IPS-NIHi11 (cell line): Measurements from ENCODE around the gene IL6ST.
A peak's percentile ranks its signal among the peaks of the same experiment; 100 is the strongest.
"Not testable (repeated sequence)": the region's sequence is repeated elsewhere in the genome, so short reads cannot be mapped to it uniquely, and the experiment has no call there.

Experiments used
- DNase-seq: peaks from one replicate; pipeline ENCODE4 v3.0.0; 2012; ENCODE audit warnings: mixed read lengths, low spot score

The IL6ST gene

DNA sequence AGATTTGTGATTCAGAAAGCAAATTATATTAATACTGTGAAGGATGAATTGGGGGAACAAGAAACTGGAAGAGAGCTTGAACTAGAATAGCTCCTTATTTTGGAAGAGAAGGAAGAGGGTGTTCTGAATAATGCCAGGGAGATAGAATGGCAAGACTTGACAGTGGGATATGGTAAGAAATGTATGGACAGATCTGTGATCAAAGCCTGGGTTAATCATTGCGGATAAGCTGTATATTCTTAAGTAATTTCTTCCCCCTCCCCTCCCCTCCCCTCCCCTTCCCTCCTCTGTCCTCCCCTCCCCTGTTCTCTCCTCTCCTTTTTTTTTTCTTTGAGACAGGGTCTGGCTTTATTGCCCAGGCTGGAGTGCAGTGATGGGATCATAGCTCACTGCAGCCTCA lies 10.1 kb upstream of the IL6ST start:
- DNase-seq, result no peak

DNA sequence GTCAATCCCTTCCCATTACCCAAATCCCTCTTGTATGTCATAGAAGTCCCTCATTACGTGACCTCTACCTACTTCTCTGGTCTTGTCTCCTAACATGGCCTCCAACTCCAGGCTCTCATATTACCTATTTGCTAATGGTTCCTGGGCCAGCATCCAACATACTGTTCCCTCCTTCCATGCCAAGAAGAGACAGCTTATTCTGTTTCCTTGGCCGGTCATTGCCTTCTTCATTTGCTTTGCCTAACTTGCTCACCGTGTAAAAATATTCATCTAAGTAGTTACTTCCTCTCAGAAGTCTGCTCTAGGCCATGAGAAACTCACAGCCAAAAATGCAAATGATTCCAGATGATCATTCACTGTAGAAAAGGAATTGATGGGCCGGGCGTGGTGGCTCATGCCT lies 8.9 kb upstream of the IL6ST start:
- DNase-seq, result no peak

DNA sequence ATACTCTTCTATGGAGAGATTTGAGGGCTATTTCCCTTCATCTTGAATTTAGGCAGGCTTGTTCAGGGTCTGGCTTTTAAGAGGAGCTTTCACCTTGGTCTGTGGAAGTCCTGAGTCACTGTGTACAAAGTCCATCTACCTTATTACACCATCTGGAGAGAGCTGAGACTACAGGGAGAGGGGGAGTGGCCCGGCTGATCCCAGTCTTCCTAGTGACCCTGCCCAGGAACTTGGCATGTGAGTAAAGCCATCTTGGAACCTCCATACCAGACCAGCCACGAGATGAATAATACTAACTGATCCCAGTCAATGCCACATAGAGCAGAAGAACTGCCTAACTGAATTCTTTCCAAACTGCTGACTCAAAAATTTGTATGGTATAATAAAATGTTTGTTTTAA lies 8.4 kb upstream of the IL6ST start:
- no peak for DNase-seq

DNA sequence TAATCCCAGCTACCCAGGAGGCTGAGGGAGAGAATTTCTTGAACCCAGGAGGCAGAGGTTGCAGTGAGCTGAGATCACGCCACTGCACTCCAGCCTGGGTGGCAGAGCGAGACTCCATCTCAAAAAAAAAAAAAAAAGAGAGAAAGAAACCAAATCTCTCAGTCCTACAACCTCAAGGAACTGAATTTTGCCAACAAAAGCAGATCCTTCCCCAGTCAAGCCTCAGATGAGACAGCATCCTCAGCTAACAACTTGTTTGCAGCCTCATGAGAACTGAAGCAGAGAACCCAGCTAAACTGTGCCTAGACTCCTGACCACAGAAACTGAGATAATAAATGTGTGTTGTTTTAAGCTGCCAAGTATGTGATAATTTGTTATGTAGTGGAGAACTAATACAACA lies 7.5 kb upstream of the IL6ST start:
- DNase-seq, result no peak

DNA sequence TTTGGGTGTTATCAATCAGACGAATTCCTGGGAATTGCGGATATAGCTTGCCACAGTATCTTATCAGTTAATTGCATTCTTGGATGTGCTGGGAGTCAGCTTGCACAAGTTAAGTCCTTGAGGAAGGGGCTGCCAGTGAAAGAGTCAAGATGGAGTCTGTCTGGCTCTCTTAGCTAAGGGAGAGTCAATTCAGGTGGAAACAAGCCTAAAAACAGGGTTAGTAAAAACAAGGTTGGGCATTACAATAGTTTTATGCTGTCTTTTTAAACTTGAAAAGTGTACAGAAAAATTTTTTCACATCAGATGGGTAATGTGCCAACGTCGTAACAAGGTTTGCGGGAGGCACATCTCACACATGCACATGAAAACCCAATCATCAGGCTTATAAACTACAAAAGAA lies 5.5 kb upstream of the IL6ST start:
- not testable (repeated sequence) for DNase-seq

DNA sequence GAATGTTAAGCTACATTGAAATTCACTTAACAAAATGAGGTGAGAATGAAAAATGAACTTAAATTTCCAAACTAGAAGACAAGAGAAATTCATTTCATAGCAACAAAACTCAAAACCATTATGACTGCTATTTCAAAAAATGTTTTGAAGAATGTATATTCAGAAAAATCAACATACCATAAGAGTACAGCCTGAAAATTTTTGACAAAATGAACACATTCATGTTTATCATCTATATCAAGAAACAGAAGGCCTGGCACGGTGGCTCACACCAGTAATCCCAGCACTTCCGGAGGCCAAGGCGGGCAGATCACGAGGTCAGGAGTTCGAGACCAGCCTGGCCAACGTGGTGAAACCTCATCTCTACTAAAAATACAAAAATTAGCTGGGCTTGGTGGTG lies 4.2 kb upstream of the IL6ST start:
- DNase-seq, result no peak

DNA sequence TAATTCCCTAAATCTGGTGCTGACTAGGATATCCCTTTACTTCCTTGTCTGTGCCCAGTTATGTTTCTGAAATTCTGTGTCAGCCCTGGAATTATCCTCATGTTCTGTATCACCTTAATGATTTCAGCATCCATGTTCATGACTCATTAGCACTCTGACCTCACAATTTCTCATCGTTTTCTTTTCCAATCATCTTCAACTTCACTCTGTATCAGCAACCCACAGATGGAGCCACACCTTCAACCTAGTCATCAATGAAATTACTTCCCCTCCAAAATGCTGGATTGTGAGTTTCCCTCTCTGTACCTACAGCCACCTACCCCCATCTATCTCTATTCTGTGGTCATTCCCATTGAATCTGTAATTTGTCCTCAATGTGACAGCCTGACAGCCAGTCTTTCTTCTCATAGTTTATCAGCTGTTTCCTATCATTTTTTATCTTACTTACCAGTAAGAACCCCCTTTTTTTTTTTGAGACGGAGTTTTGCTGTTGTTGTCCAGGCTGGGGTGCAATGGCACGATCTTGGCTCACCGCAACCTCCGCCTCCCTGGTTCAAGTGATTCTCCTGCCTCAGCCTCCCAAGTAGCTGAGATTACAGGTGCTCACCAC lies 3.1 kb upstream of the IL6ST start:
- no peak for DNase-seq

DNA sequence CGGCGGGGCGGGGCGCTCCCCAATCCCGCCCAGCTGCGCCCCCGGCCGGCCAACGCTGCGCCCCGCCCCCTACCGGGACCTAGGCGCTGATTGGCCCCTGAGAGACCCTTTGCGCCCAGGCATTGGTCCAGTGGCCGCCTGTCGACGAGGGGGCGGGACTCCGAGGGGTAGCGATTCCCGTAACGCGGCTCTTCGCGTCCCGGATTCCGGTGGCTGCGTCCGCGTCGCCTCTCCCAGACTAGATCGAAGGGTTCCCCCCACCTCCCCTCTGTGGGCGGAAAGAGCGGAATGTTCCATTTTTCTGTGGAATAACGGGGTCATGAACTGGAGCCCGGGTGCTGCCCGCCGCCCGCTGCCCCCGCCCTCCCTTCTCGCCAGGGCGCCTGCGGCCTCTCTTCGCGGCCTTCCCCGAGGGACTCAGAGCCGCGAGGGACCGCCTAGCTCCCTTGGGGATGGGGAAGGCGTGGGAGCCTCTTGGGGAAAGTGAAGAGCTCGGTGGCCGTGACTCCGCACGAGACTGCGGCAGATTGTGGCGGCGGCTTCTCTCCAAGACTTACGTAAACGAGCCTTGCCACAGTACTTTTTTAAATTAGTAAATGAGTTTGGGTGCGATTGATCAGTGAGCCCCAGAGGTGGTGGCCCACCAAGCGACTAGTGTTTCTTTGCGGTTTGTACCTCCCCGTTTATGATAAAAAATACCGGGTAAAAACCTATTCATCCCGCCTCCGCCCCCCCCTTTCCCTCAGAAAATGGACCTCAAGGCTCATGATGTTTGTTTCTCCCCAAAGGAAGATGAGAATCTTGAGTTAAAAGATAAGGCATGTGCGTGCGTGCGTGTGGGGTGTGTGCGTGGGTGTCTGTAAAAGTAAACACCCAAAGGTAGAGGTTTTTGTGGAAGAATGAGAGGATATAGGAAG lies 493 bp upstream of the IL6ST start:
- peak; percentile 98 for DNase-seq

DNA sequence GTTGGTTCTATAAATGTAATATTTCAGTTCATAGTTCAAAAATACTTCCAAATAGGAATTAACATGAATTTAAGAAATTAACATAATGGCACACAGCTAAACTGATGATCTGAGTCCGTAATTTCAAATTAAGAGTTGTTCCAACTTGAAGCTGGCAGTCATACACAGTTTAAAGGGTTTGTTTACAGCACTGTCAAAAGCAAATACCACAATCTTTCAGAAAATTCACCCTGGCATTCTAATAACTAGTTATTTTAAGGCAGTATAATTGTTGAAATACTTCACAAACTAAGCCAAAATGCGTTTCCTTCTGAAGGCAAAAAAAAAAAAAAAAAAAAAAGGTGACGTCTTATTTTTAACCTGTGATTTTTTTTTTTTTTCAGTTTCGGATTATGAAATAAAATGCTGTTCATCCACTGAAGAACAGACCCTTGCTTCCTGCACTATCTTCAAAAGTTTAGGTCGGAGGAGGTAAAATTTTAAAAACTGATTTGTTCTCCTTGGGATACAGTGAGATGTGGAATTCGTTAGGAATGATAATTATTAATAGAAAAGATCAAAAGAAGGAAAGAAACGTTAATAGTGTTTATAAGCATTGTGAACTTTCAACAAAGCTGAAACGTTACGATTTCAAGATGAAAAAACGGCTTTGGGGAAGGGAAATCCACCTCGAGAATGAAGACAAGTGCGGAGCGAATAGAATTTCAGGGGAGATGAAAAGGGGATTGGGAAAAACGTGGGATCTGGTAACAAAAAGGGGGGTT lies 850 bp downstream of the IL6ST start:
- DNase-seq, result no peak

DNA sequence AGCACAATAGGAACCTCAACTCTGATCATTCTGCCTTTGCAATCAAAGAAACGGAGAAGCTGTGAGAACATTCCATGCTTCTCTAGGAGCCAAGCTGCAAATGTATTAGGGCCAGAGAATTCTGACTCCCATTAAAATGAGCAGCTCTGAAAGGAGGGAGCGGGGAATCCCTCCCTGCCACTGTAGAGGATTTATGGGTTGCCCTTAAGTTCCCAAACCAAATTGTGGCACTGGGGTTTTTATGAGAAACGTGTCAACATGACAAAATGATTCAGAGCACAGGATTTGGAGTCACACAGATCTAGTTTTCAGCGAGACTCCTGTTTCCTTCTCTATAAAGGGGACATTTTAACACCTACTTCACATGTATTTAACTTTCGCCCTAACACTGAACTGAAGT lies 1.8 kb downstream of the IL6ST start:
- no peak for DNase-seq

DNA sequence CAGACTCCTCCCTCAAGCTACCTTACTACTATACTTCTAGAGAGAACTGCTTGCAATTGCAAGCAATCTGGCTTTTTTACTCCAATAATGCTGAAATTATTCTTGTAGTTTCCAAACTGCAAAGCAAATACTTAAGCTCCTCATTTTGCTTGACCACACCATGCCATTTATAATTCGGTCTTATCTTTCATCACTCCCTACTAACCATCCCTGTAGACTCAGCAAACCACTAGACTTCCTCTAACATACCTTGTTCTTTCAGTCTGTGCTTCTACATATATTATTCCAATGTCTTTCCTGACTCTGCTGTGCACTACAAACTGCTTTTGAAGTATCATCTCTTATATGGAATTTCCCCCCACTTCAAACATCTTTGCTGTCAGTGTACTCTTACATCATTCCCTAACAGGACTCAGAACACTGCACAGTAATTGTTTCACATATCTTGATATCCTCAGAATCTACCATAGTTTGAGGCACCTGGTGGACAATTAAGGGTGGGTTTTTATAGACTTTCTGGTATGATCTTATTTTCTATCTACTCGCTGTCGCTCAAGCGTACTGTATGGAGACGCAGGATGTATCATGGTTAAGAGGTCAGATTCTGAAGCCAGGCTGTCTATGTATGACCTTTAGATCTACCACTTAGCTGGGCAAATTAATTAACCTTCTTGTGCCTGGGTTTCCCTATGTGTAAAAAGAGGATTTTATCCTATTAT lies 2.8 kb downstream of the IL6ST start:
- DNase-seq, result no peak

DNA sequence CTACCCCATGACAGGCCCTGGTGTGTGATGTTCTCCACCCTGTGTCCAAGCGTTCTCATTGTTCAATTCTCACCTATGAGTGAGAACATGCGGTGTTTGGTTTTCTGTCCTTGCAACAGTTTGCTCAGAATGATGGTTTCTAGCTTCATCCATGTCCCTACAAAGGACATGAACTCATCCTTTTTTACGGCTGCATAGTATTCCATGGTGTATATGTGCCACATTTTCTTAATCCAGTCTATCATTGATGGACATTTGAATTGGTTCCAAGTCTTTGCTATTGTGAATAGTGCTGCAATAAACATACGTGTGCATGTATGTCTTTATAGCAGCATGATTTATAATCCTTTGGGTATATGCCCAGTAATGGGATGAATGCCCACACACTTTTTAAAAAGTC lies 3.9 kb downstream of the IL6ST start:
- not testable (repeated sequence) for DNase-seq

DNA sequence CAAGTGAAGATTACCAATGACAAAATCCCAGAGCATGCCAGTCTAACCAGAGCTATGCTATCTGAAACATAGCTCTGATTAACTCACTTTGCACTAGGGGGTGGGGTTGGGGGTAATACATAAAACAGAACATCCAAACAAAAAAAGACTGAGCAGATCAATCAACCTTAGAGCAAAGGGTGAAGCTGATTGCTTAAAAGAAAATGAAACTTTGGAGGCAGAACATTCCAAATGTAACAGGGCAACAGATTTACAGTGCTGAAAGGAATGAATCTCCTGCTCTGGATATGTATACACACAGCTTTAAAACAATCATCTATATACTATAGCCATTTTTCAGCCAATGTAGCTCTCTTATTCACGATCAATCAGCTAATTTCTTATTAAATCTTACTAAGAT lies 4.9 kb downstream of the IL6ST start:
- no peak for DNase-seq

DNA sequence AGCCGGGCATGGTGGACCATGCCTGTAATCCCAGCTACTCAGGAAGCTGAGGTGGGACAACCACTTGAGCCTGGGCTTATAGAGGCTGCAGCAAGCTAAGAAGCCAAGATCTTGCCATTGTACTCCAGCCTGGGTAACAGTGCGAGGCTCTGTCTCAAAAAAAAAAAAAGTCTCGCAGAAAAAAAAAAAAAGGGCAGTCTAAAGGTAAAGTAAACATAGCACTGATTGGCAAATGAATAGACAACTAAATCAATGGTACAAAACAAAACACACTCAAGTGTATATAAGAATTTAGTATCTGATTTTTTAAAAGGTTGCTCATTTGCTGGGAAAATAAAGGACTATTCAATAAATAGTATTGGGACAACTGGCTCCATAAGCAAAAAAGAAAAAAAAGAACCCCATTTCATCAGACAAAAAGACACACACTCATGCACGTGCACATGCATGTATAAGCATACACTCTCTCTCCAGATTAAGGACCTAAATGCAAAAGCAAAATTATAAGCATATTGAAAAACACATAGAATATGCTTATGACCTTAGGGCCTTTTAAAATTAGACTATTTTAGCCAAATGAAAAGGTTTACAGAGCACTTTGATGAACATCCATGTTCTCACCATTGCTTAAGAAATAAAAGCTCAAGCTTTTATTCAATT lies 5.7 kb downstream of the IL6ST start:
- DNase-seq, result no peak

DNA sequence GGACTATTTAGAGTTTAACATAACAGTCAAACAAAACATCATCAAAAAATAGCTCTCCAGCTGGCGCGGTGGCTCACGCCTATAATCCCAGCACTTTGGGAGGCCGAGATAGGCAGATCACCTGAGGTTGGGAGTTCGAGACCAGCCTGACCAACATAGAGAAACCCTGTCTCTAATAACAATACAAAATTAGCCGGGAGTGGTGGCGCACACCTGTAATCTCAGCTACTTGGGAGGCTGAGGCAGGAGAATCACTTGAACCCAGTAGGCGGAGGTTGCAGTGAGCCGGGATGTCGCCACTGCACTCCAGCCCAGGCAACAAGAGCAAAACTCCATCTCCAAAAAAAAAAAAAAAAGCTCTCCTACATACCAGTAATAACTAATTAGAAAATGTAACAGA lies 6.3 kb downstream of the IL6ST start:
- not testable (repeated sequence) for DNase-seq

DNA sequence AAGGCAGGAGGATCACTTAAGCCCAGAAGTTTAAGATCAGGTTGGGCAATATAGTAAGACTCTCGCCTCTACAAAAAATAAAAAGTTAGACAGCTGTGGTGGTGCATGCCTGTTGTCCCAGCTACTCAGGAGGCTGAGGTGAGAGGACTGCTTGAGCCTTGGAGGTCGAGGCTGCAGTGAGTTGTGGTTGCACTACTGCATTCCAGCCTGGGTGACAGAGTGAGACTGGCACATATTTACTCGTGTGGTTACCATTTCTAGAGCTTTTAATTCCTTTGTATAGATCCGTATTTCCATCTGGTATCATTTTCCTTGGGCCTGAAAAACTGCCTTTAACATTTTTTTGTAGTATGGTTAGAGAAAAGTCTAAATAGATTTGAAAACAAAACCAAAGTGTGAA lies 7.8 kb downstream of the IL6ST start:
- no peak for DNase-seq

DNA sequence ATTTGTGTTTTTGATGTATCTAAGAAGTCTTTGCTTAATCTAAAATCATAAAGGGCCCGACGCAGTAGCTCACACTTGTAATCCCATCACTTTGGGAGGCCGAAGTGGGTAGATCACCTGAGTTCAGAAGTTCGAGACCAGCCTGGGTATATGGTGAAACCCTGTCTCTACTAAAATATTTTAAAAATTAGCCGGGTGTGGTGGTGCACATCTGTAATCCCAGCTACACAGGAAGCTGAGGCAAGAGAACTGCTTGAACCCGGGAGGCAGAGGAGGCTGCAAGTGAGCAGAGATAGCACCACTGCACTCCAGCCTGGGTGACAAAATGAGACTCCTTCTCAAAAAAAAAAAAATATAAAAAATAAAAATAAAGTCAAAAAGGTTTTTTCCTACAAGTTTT lies 9.6 kb downstream of the IL6ST start:
- DNase-seq, result no peak

DNA sequence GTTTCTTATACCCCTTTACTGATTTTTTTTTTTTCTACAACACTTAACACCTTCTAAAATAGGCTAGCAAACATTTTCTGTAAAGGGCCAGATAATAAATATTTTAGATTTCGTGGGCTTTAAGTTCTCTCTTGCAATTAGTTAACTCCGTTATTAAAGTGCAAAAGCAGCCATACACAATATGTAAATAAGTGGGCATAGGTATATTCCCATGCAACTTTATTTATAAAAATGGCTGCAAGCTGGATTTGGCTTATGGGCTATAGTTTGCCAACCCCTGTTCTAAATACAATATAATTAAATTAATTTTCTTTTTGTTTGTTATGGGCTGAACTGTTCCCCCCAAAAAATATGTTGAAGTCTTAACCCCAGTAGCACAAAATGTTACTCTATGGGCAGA lies 10.8 kb downstream of the IL6ST start:
- DNase-seq, result no peak

DNA sequence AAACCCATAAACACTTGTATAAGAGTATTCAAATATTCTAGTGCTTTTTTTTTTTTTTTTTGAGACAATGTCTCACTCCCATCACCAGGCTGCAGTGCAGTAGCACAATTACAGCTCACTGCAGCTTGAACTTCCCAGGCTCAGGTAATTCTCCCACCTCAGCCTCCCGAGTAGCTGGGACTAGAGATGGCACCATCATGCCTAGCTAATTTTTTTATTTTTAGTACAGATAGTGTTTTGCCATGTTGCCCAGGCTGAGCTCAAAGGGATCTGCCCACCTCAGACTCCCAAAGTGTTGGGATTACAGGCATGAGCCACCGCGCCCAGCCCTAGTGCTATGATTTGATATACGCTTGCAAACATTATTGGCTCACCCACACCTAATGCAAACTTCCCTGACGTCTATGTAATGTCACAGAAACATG lies 11.8 kb downstream of the IL6ST start:
- no peak for DNase-seq

DNA sequence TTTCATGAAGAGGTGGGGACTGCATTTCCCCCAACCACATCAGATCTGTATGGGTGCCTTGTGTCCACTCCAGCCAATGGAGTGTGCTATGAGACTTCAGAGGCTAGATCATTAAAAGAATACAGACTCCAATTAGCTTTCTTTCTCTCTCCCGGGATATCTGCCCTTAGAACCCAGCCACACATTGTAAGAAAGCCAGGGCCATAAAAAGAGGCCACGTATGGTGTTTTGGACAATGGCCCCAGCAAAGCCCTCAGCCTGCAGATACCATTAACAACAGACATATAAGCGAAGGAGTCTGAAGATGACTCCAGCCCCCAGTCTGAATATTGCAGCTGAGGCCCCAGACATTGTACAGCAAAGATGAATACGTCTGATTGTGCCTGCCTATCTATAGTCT lies 21.5 kb downstream of the IL6ST start:
- no peak for DNase-seq

DNA sequence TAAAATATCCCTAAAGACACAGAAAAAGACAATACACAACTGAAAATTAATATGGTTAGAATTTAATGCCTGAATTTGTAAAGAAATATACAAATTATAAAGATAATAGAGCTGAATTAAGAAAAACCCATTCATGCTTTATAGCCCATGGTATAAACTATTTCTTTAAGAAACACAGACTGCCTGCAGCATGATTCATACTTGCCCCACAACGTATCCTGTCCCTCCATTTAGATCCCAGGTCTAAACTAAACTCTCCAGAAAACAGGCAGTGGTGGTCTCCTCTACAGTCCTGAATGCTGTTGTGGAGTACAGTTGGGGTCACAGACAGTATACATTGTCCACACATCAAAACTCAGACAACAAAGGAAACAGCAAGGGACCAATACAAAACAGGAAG lies 24.8 kb downstream of the IL6ST start:
- DNase-seq, result no peak

DNA sequence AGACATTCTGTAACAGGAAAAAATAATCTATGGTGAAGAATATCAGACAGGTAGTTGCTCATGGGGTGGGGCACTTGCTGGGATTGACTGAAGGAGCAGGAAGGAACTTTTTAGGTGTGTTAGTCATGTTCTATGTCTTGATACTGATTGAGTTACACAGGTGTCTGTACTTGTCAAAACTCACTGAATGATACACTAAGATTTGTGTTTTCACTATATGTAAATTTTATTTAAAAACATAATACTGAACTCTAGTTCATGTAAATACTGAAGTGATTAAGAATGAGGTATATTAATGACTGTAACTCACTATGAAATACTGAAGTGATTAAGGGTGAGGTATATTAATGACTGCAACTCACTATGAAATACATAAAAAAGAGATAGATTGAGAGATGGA lies 28.5 kb downstream of the IL6ST start:
- no peak for DNase-seq
